Liver (tissue), 9 donors: ENCODE results near the gene PLA2R1. TPM values are rescaled to one million over a fixed set of nuclear protein-coding genes. Genes with fewer than 3 reads are reported as not detected.

Experiments
- DNase-seq: peaks from one replicate; pipeline ENCODE4 v3.0.0-alpha.2; 2017; ENCODE audit warnings: low spot score
- H3K27ac ChIP-seq, 2 donors: one replicate each; pipeline ENCODE4 v1.7.0; 2013; ENCODE audit warnings: inconsistent platforms in 2 of 2, low read length in 2 of 2, control low read depth in 1 of 2, low read depth in 1 of 2, mild to moderate bottlenecking in 1 of 2
- H3K27me3 ChIP-seq, 4 donors: one replicate each; pipeline versions ENCODE4 v1.6.1 to v1.7.0; 2013; ENCODE audit warnings: low read length in 3 of 4, inconsistent platforms in 1 of 4, mild to moderate bottlenecking in 1 of 4, moderate library complexity in 1 of 4; ENCODE audit not compliant: control insufficient read depth in 4 of 4, insufficient read depth in 4 of 4
- H3K36me3 ChIP-seq, 4 donors: one replicate each; pipeline versions ENCODE4 v1.6.1 to v1.7.0; 2013; ENCODE audit warnings: low read length in 3 of 4, mild to moderate bottlenecking in 3 of 4, low read depth in 1 of 4, moderate library complexity in 1 of 4; ENCODE audit not compliant: control insufficient read depth in 4 of 4, insufficient read depth in 3 of 4
- H3K4me1 ChIP-seq, 4 donors: one replicate each; pipeline versions ENCODE4 v1.6.1 to v1.7.0; 2013; ENCODE audit warnings: low read length in 3 of 4, mild to moderate bottlenecking in 3 of 4, moderate library complexity in 1 of 4; ENCODE audit not compliant: control insufficient read depth in 4 of 4, insufficient read depth in 4 of 4
- H3K4me3 ChIP-seq, 3 donors: one replicate each; pipeline versions ENCODE4 v1.6.1 to v1.7.0; 2013; ENCODE audit warnings: low read length in 3 of 3, control low read depth in 1 of 3, low read depth in 1 of 3, mild to moderate bottlenecking in 1 of 3
- H3K9ac ChIP-seq, 2 donors: one replicate each; pipeline ENCODE4 v1.7.0; 2013; ENCODE audit warnings: low read length in 2 of 2, mild to moderate bottlenecking in 2 of 2, moderate library complexity in 2 of 2, control low read depth in 1 of 2, low read depth in 1 of 2
- H3K9me3 ChIP-seq, 4 donors: one replicate each; pipeline versions ENCODE4 v1.6.1 to v1.7.0; 2013; ENCODE audit warnings: low read length in 3 of 4; ENCODE audit not compliant: control insufficient read depth in 4 of 4
- ATF3 ChIP-seq: IDR thresholded peaks from 2 replicates; pipeline ENCODE4 v1.6.1; 2016; ENCODE audit warnings: antibody characterized with exemption
- CTCF ChIP-seq: fragments of 150-350 bp; IDR thresholded peaks from 2 replicates; pipeline ENCODE4 v1.5.1; 2017; ENCODE audit warnings: improper control_type of control experiment, low read depth, low read length; ENCODE audit not compliant: missing input control
- EGR1 ChIP-seq, 2 donors: IDR thresholded peaks; 2 replicates each; pipeline ENCODE4 v1.6.1; 2016 to 2018; ENCODE audit warnings: antibody characterized with exemption in 2 of 2, low read depth in 2 of 2
- FOXA1 ChIP-seq: IDR thresholded peaks from 2 replicates; pipeline ENCODE4 v1.6.1; 2016; ENCODE audit warnings: antibody characterized with exemption
- FOXA2 ChIP-seq: IDR thresholded peaks from 2 replicates; pipeline ENCODE4 v1.6.1; 2016; ENCODE audit warnings: antibody characterized with exemption
- GABPA ChIP-seq, 2 donors: IDR thresholded peaks in 1 of 2; conservative IDR thresholded peaks in 1 of 2; 2 replicates each; pipeline ENCODE4 v1.6.1; 2016; ENCODE audit warnings: antibody characterized with exemption in 2 of 2, mild to moderate bottlenecking in 1 of 2, moderate library complexity in 1 of 2
- HNF4A ChIP-seq, 2 donors: conservative IDR thresholded peaks; 2 replicates each; pipeline ENCODE4 v1.6.1; 2016; ENCODE audit warnings: antibody characterized with exemption in 2 of 2, mild to moderate bottlenecking in 2 of 2
- HNF4G ChIP-seq: IDR thresholded peaks from 2 replicates; pipeline ENCODE4 v1.6.1; 2016; ENCODE audit warnings: antibody characterized with exemption
- JUND ChIP-seq, 2 donors: IDR thresholded peaks; 2 replicates each; pipeline ENCODE4 v1.6.1; 2016; ENCODE audit warnings: antibody characterized with exemption in 2 of 2
- NR2F2 ChIP-seq: IDR thresholded peaks from 2 replicates; pipeline ENCODE4 v1.6.1; 2016; ENCODE audit warnings: antibody characterized with exemption
- RAD21 ChIP-seq, 2 donors: IDR thresholded peaks; 2 replicates each; pipeline ENCODE4 v1.6.1; 2016; ENCODE audit warnings: antibody characterized with exemption in 2 of 2, mild to moderate bottlenecking in 2 of 2
- REST ChIP-seq: IDR thresholded peaks from 2 replicates; pipeline ENCODE4 v1.6.1; 2016; ENCODE audit warnings: antibody characterized with exemption, mild to moderate bottlenecking
- RXRA ChIP-seq, 2 donors: IDR thresholded peaks; 2 replicates each; pipeline ENCODE4 v1.6.1; 2017 to 2018; ENCODE audit warnings: antibody characterized with exemption in 2 of 2, mild to moderate bottlenecking in 1 of 2
- SP1 ChIP-seq: IDR thresholded peaks from 2 replicates; pipeline ENCODE4 v1.6.1; 2018; ENCODE audit warnings: antibody characterized with exemption, mild to moderate bottlenecking
- TAF1 ChIP-seq: conservative IDR thresholded peaks from 2 replicates; pipeline ENCODE4 v1.6.1; 2016; ENCODE audit warnings: antibody characterized with exemption, mild to moderate bottlenecking
- YY1 ChIP-seq: IDR thresholded peaks from 2 replicates; pipeline ENCODE4 v1.6.1; 2016; ENCODE audit warnings: antibody characterized with exemption, mild to moderate bottlenecking
- ZBTB33 ChIP-seq: IDR thresholded peaks from 2 replicates; pipeline ENCODE4 v1.6.1; 2016; ENCODE audit warnings: antibody characterized with exemption
- WGBS: extraction: QIAGEN DNeasy Blood & Tissue Kit; methylation state at CpG from one replicate; pipeline ENCODE4 v1.1.7; 2013; 5-methylcytosine and 5-hydroxymethylcytosine counted together
- polyA plus RNA-seq, 2 donors: library from polyadenylated mRNA; stranded (reverse) in 1 of 2; unstranded in 1 of 2; fragments of 200-250 nt in 1 of 2; fragments of >200 nt in 1 of 2; fragmentation: Nextera tagmentation in 1 of 2; extraction: Ambion mirVana in 1 of 2; gene quantifications; one replicate each; pipeline versions ENCODE4 v1.2.1 to v1.2.3, GENCODE V29; 2013 to 2015
- total RNA-seq, 2 donors: library from RNA; depleted of rRNA; stranded (reverse); fragments of >200 nt; gene quantifications; one replicate each; pipeline ENCODE4 v1.2.3, GENCODE V29; 2014
- TF ChIP-seq, protein P1 (sequence below): IDR thresholded peaks from 2 replicates; pipeline ENCODE4 v1.6.1; 2016; ENCODE audit warnings: antibody characterized with exemption
- donor health status: healthy.
- donor health status: healthy.
- donor health status: healthy.
- donor health status: healthy.
- donor health status: healthy.

PLA2R1 gene
- total and polyA plus RNA-seq, 4 donors: 0.61 to 2.3 (median 0.66) TPM

- 89% methylated on average over 7 of the region's 7 CpGs for WGBS
- no peak overlapping the region for H3K4me3 ChIP-seq
These were observed 6.7 kb downstream of the PLA2R1 start for GRCh38 chr2:160055726-160056108.

More at GRCh38 chr2:160055726-160056108, 6.7 kb downstream of the PLA2R1 start:
- H3K9ac ChIP-seq: no peak overlapping the region
- H3K27me3 ChIP-seq: peaks cover 0 to 12% (median 0%) of the 10 kb centered on the region in 4 donors
- H3K36me3 ChIP-seq: no peaks in the 10 kb centered on the region
- no peak overlapping the region for H3K27ac ChIP-seq
- DNase-seq: no peak
- H3K9me3 ChIP-seq: no peaks in the 10 kb centered on the region
- no peaks in the 10 kb centered on the region for H3K4me1 ChIP-seq
- TF ChIP-seq NR2F2: no peak
- no peak for TF ChIP-seq ZBTB33
- TF ChIP-seq RXRA (IDR thresholded peaks at IDR 0.05): no peak
- TF ChIP-seq YY1: no peak
- TF ChIP-seq HNF4A (conservative IDR thresholded peaks at IDR 0.05): no peak
- no peak for TF ChIP-seq FOXA2
- TF ChIP-seq GABPA (IDR thresholded peaks at IDR 0.05 in 1 of 2, conservative IDR thresholded peaks at IDR 0.05 in 1 of 2): no peak
- no peak for TF ChIP-seq RAD21 (IDR thresholded peaks at IDR 0.05)
- TF ChIP-seq SP1: no peak
- no peak for TF ChIP-seq ATF3
- TF ChIP-seq JUND (IDR thresholded peaks at IDR 0.05): no peak
- no peak for TF ChIP-seq REST
- TF ChIP-seq, protein P1, sequence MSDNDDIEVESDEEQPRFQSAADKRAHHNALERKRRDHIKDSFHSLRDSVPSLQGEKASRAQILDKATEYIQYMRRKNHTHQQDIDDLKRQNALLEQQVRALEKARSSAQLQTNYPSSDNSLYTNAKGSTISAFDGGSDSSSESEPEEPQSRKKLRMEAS: no peak
- TF ChIP-seq HNF4G: no peak
- TF ChIP-seq EGR1 (IDR thresholded peaks at IDR 0.05; ENCODE audit: low read depth in 2 of 2): no peak
- no peak for TF ChIP-seq CTCF
- TF ChIP-seq FOXA1: no peak
- TF ChIP-seq TAF1: no peak
